Type B pancreatic cell (in vitro differentiated cells): ENCODE measurements around the gene RFLNA. TPM values are rescaled to one million over a fixed set of nuclear protein-coding genes. Genes with fewer than 3 reads are reported as not detected.

Source experiments
- DNase-seq: peaks from one replicate; pipeline ENCODE4 v3.0.0; 2021; ENCODE audit warnings: mixed read lengths; ENCODE audit not compliant: unreplicated experiment; ENCODE audit errors: extremely low spot score
- H3K27ac Mint-ChIP-seq: 2 replicates; pipeline ENCODE4 v1.8.0; 2021; ENCODE audit warnings: mild to moderate bottlenecking, mixed read lengths
- H3K27me3 Mint-ChIP-seq: 2 replicates; pipeline ENCODE4 v1.8.0; 2021; ENCODE audit warnings: mixed read lengths
- H3K36me3 Mint-ChIP-seq: 2 replicates; pipeline ENCODE4 v1.8.0; 2021; ENCODE audit warnings: mixed read lengths
- H3K4me1 Mint-ChIP-seq: one replicate; pipeline ENCODE4 v1.8.0; 2021; ENCODE audit warnings: mixed read lengths; ENCODE audit not compliant: unreplicated experiment
- H3K4me3 Mint-ChIP-seq: 2 replicates; pipeline ENCODE4 v1.8.0; 2021; ENCODE audit warnings: mild to moderate bottlenecking, mixed read lengths
- H3K9me3 Mint-ChIP-seq: 2 replicates; pipeline ENCODE4 v1.8.0; 2021; ENCODE audit warnings: mixed read lengths
- CTCF ChIP-seq: fragments of 200-600 bp; sonication (generic); conservative IDR thresholded peaks from 2 replicates; pipeline ENCODE4 v1.5.0; 2021; ENCODE audit warnings: antibody characterized with exemption, mild to moderate bottlenecking
- total RNA-seq: library from RNA; stranded (reverse); gene quantifications from 2 replicates; pipeline ENCODE4 v1.2.1, GENCODE V29; 2021; ENCODE audit warnings: low replicate concordance

The RFLNA gene
- total RNA-seq, 1 donor from 2014 or later: 57.4 TPM

- H3K36me3 Mint-ChIP-seq: peaks cover 11% of the 10 kb centered on the region
- H3K27ac Mint-ChIP-seq: no peak overlapping the region
- no peaks in the 10 kb centered on the region for H3K27me3 Mint-ChIP-seq
- no peak for DNase-seq
- H3K9me3 Mint-ChIP-seq: no peaks in the 10 kb centered on the region
- TF ChIP-seq CTCF: peak; percentile 74
- no peak overlapping the region for H3K4me3 Mint-ChIP-seq
- H3K4me1 Mint-ChIP-seq: peaks cover 4% of the 10 kb centered on the region
These were observed 53.1 kb downstream of the RFLNA start for GRCh38 chr12:124347805-124348658.

GRCh38 chr12:124348659-124349380 is 53.9 kb downstream of the RFLNA start:
- H3K9me3 Mint-ChIP-seq: no peaks in the 10 kb centered on the region
- peaks cover 5% of the 10 kb centered on the region for H3K4me1 Mint-ChIP-seq

GRCh38 chr12:124350491-124350890 is 55.6 kb downstream of the RFLNA start:
- Mint-ChIP-seq H3K4me3 (no peak overlapping the region), H3K27ac (no peak overlapping the region)

More at GRCh38 chr12:124348659-124349380, 53.9 kb downstream of the RFLNA start:
- H3K4me3 Mint-ChIP-seq: no peak overlapping the region
- peaks cover 8% of the 10 kb centered on the region for H3K36me3 Mint-ChIP-seq
- H3K27me3 Mint-ChIP-seq: no peaks in the 10 kb centered on the region
- no peak for TF ChIP-seq CTCF
- DNase-seq: no peak
- no peak overlapping the region for H3K27ac Mint-ChIP-seq

GRCh38 chr12:124351422-124351821 is 56.5 kb downstream of the RFLNA start:
- peaks cover 3% of the 10 kb centered on the region for H3K36me3 Mint-ChIP-seq
- H3K9me3 Mint-ChIP-seq: no peaks in the 10 kb centered on the region
- no peaks in the 10 kb centered on the region for H3K27me3 Mint-ChIP-seq
- peaks cover 5% of the 10 kb centered on the region for H3K4me1 Mint-ChIP-seq
- no peak overlapping the region for H3K4me3 Mint-ChIP-seq
- TF ChIP-seq CTCF: no peak
- no peak for DNase-seq
- no peak overlapping the region for H3K27ac Mint-ChIP-seq

More at GRCh38 chr12:124350491-124350890, 55.6 kb downstream of the RFLNA start:
- Mint-ChIP-seq H3K9me3 (no peaks in the 10 kb centered on the region), H3K4me1 (peaks cover 5% of the 10 kb centered on the region), H3K36me3 (peaks cover 3% of the 10 kb centered on the region), H3K27me3 (no peaks in the 10 kb centered on the region)
- no peak for TF ChIP-seq CTCF
- no peak for DNase-seq

- no peak overlapping the region for H3K4me3 Mint-ChIP-seq
- H3K27ac Mint-ChIP-seq: no peak overlapping the region
- no peak for TF ChIP-seq CTCF
- H3K36me3 Mint-ChIP-seq: peaks cover 4% of the 10 kb centered on the region
- H3K27me3 Mint-ChIP-seq: no peaks in the 10 kb centered on the region
- DNase-seq: no peak
- H3K4me1 Mint-ChIP-seq: peaks cover 5% of the 10 kb centered on the region
- H3K9me3 Mint-ChIP-seq: no peaks in the 10 kb centered on the region
These were observed 57.4 kb downstream of the RFLNA start for GRCh38 chr12:124352257-124352656.
